HG02970 (cell line): ENCODE data around the gene KLHL25.
A peak's percentile ranks its signal among the peaks of the same experiment; 100 is the strongest.
"Not testable (repeated sequence)": the region's sequence is repeated elsewhere in the genome, so short reads cannot be mapped to it uniquely, and the experiment has no call there.

Source experiments
- ATAC-seq: cut with Tn5 transposase; IDR thresholded peaks from one replicate; pipeline ENCODE4 v1.9.1; 2021; ENCODE audit warnings: mild to moderate bottlenecking, moderate library complexity, moderate number of reproducible peaks; ENCODE audit not compliant: unreplicated experiment, low FRiP score

Gene KLHL25

GRCh38 chr15:85794598-85795336, at the start of gene KLHL25:
Gene KLHL25, minus strand, starts transcription at chr15:85794925. Its CDS starts 25,115 bp downstream, at chr15:85769810.
- ATAC-seq = peak; percentile 97

DNA sequence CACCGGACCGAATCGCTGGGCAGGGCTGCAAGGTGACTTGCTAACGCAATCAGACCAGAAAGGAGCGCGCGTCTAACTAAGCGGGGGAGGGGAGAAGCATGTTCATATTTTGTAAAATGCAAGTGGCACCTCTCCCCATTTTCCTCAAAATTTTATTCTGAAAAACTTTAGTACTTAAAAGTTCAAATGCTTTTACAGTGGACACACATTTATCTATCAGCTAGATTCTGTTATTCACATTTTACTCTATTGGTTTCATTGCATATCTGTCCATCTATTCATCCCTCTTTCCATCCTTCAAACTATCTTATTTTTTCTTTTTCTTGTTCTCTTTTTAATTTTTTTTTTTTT, 46.1 kb upstream of the KLHL25 start:
- no peak for ATAC-seq

DNA sequence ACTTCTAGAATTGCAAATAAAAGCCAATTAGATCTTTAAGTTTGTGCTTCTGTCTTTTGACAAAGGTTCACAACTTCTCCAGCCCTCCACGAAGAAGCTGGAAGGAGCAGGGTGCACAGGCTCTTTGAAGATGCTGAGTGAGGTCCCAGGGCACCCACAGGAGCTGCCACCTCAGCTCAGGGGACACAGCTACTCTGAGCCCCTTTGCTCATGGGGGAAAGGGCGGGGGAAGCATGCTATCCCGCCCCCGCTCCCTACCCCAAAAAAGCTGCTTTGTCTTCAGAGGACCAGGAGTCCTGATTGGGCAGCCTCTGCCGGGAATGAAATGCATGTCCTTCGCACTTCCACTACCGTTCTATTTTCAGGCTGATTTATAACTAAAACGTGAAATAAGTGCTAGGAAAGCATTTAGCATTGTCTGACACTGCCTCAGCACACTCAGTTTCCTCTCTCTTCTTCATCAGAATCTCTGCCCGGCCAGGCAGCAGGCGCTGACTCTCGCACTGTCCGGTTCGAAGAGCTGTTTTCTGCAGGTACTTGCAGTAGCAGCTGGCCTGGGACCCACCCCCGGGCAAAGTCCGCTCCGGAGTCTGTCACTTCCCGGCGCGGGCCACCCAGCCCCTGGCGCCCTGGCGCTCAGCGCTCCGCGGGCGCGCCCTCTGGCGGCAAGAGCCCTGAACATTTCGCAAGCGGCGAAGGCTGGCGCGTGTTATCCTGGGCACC, 45.5 kb upstream of the KLHL25 start:
- no peak for ATAC-seq

DNA sequence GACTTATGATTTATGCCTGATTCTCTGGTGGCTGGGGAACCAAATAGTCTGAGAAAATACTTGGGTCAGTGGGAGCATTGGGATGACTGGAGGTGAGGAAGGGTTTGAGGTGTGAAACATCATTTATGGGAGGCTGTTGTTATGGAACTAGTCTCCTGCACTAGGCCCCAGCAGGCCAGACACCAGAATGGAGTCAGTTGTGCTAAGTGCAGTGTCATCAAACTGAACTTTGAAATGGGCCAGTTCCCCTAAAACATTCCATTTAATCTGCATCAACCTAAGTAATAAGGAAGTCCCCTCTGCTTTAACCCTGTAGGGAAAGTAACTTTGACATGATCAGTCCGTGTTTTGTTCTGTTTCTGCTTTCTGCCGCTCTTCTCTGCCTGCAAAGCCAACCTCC, 44.9 kb upstream of the KLHL25 start:
- no peak for ATAC-seq

DNA sequence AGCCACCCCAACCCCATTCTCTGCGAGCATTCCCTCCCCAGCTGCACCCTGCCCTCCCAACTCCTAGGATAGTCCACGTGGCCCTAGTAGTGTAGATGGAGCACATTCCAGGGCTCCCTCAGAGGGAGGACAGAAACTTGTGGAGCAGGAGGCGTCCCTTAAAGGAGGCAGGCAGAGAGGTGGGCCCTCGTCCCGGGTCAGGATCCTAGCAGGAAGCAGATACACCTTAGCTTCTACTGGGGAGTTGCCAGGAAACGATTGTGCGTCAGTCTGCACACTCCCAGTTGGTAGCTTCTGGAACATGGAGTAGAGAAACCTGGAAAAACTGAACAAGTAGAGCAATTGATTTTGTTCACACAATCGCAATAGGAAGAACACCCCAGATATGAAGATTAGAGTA, 43.9 kb upstream of the KLHL25 start:
- no peak for ATAC-seq

GRCh38 chr15:85837881-85838280, 43.2 kb upstream of the KLHL25 start:
- no peak for ATAC-seq

DNA sequence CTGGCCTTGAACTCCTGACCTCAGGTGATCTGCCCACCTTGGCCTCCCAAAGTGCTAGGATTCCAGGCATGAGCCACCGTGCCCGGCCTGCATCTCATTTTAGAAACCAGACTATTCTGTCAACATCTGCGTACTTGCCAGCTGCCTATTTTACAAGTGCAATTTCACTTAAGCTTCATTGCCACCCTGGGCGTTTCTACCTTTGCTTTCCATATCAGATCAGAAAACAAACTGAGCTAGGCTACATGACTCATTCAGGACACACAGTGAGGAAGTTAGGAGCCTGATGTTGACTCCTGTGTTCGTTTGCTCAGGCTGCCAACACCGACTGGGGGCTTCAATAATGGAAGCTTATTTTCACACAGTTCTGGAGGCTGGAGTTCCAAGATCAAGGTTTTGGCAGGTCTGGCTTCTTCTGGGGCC, 42.3 kb upstream of the KLHL25 start:
- ATAC-seq = no peak

- no peak for ATAC-seq
Measured at GRCh38 chr15:85834651-85835050, 39.9 kb upstream of the KLHL25 start.

GRCh38 chr15:85832394-85832793, 37.7 kb upstream of the KLHL25 start:
- no peak for ATAC-seq

- no peak for ATAC-seq
Measured at GRCh38 chr15:85831415-85832113, 36.8 kb upstream of the KLHL25 start.

DNA sequence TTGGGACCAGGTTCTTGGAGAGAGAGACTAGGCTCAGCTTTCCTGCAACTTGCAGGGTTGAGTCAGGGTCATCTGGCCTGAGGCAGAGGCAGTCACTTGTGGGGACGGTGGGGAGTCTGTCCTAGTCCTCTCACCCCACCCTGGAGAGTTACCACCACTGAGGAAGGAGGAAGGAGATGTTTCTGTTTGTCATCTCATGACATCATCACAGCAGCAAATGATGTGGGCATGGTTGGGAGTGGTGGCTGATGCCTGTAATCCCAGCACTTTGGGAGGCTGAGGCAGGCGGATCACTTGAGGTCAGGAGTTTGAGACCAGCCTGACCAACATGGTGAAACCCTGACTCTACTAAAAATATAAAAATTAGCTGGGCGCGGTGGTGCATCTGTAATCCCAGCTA, 35.0 kb upstream of the KLHL25 start:
- not testable (repeated sequence) for ATAC-seq

DNA sequence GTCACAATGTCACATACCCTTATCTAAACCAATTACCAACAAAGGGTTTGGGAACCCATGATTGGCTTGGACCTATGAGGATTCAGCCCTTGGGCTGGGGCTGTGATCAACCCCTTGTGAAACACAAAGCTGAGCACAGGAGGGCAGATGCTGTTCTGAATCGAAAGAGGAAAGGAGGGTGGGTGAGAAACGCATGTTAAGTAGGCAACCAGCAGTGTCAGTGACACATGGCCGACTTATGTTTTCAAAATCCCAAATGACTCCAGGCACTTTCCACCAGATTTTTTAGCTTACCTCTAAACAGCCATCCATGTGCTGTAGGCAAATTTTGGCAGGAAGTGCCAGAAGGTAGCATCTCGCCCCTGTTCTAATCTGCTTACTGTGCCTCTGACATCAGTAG, 34.1 kb upstream of the KLHL25 start:
- no peak for ATAC-seq

- no peak for ATAC-seq
Measured at GRCh38 chr15:85828126-85828525, 33.4 kb upstream of the KLHL25 start.

DNA sequence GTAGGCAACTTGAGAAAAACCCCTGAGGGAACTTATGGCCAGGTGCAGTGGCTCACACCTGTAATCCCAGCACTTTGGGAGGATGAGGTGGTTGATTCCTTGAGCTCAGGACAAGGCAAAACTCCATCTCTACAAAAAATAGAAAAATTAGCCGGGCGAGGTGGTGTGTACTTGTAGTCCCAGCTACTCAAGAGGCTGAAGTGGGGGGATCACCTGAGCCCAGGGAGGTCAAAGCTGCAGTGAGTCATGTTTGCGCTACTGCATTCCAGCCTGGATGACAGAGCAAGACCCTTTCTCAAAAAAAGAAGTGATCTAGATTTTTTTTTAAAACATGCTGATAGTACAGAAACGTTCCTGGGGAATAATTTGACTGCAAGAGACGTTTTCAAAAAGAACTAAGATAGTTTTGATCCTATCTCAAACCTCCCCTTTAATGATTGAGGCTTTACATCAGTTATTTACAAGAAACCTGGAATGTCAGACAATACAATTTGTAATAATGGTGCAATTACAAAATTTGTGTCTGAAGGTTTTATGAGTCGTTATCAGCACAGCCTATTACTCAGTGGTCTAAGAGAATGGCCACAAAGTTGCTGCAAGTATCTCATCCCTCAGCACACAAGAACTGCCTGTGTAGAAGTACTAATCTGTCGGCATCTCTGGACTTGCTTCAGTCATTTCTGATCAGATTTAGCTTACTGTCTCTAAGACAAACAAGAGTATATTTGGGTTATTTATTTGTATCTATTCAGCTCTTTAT, 32.2 kb upstream of the KLHL25 start:
- ATAC-seq = no peak

DNA sequence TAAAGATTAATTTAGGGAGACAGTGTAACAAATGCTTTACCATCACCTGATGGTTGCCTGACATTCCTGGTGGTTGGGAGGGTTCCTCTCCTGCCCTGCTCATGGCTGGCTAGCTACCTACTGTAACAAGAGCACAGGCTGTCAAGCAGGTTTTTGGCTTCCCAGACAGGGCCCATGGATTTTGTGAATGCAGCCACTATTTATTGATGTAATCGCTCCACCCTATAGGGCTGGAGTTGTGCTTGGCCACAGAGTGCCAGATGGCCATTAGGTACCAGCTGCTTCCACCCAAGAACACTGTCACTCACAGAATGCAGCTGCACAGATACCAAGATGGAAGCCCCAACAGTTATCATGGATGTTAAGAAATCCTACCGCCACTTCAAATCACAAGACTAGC, 31.0 kb upstream of the KLHL25 start:
- no peak for ATAC-seq

DNA sequence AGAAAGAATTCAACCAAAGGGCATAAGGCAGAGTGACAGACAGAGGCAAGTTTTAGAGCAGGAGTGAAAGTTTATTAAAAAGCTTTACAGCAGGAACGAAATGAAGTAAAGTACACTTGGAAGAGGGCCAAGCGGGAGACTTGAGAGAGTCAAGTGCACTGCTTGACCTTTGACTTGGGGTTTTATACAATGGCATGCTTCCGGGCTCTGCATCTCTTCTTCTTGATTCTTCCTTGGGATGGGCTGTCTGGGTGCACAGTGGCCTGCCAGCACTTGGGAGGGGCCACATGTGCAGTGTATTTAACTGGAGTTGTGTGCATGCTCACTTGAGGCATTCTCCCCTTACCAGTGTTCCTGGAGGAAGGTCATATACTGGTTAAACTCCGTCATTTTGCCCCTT, 30.4 kb upstream of the KLHL25 start:
- ATAC-seq = no peak

GRCh38 chr15:85821545-85821944, 26.8 kb upstream of the KLHL25 start:
- ATAC-seq = no peak

GRCh38 chr15:85819938-85820337, 25.2 kb upstream of the KLHL25 start:
- ATAC-seq = no peak

- ATAC-seq = no peak
Measured at GRCh38 chr15:85813234-85813633, 18.5 kb upstream of the KLHL25 start.

GRCh38 chr15:85810075-85810474, 15.3 kb upstream of the KLHL25 start:
- no peak for ATAC-seq

GRCh38 chr15:85805420-85805819, 10.7 kb upstream of the KLHL25 start:
- ATAC-seq = no peak
